ENCODE results near the gene NGRN.

NGRN gene

GRCh38 chr15:90230071-90230494 lies 35.4 kb upstream of the NGRN start:
- H3K9me3 ChIP-seq = no peaks in the 10 kb centered on the region
- in situ Hi-C loops (cut with MboI; ENCODE audit: low sequenced_read_pairs) = no loop called here
- H3K4me1 ChIP-seq = peaks cover 6% of the 10 kb centered on the region; the same call in 1 of the 2 replicates
- peaks cover 33% of the 10 kb centered on the region for H3K36me3 ChIP-seq (replicated peaks)
- no peaks in the 10 kb centered on the region for H3K27me3 ChIP-seq (ENCODE audit: low read depth)
- no peak overlapping the region for H3K4me3 ChIP-seq
- DNase-seq (ENCODE audit: low spot score in 2 of 2) = no peak

- Histone ChIP-seq H3K36me3 (replicated peaks) (peaks cover 27% of the 10 kb centered on the region), H3K27me3 (ENCODE audit: low read depth) (no peaks in the 10 kb centered on the region), H3K4me3 (no peak overlapping the region), H3K4me1 (peaks cover 6% of the 10 kb centered on the region; the same call in 1 of the 2 replicates), H3K9me3 (no peaks in the 10 kb centered on the region)
- DNase-seq (ENCODE audit: low spot score in 2 of 2) = no peak
- in situ Hi-C loops (cut with MboI; ENCODE audit: low sequenced_read_pairs) = no loop called here
These were observed 34.9 kb upstream of the NGRN start for GRCh38 chr15:90230610-90231009.

- in situ Hi-C loops (cut with MboI; ENCODE audit: low sequenced_read_pairs) = no loop called here
- no peak for DNase-seq (ENCODE audit: low spot score in 2 of 2)
- no peaks in the 10 kb centered on the region for H3K27me3 ChIP-seq (ENCODE audit: low read depth)
- no peaks in the 10 kb centered on the region for H3K9me3 ChIP-seq
- peaks cover 6% of the 10 kb centered on the region; the same call in 1 of the 2 replicates for H3K4me1 ChIP-seq
- H3K36me3 ChIP-seq (replicated peaks) = peaks cover 23% of the 10 kb centered on the region
- H3K4me3 ChIP-seq = no peak overlapping the region
These were observed 34.1 kb upstream of the NGRN start for GRCh38 chr15:90231028-90232017.

- in situ Hi-C loops (cut with MboI; ENCODE audit: low sequenced_read_pairs) = no loop called here
- Histone ChIP-seq H3K4me3 (no peak overlapping the region), H3K36me3 (replicated peaks) (peaks cover 23% of the 10 kb centered on the region), H3K9me3 (no peaks in the 10 kb centered on the region), H3K27me3 (ENCODE audit: low read depth) (no peaks in the 10 kb centered on the region), H3K4me1 (peaks cover 6% of the 10 kb centered on the region; the same call in 1 of the 2 replicates)
- no peak for DNase-seq (ENCODE audit: low spot score in 2 of 2)
These were observed 33.3 kb upstream of the NGRN start for GRCh38 chr15:90232196-90232595.

GRCh38 chr15:90232941-90233386 lies 32.5 kb upstream of the NGRN start:
- Histone ChIP-seq H3K27me3 (ENCODE audit: low read depth) (no peaks in the 10 kb centered on the region), H3K9me3 (no peaks in the 10 kb centered on the region), H3K4me3 (peak overlapping the region; percentile 84), H3K36me3 (replicated peaks) (peaks cover 21% of the 10 kb centered on the region), H3K4me1 (peaks cover 6% of the 10 kb centered on the region; the same call in 1 of the 2 replicates)
- DNase-seq (ENCODE audit: low spot score in 2 of 2) = no peak
- in situ Hi-C loops (cut with MboI; ENCODE audit: low sequenced_read_pairs) = no loop called here

GRCh38 chr15:90233387-90234095 lies 31.9 kb upstream of the NGRN start, which contains the start of gene CIB1:
Gene CIB1, minus strand, starts transcription at chr15:90233941. Its CDS starts 56 bp downstream, at chr15:90233885.
- Histone ChIP-seq H3K4me1 (peaks cover 6% of the 10 kb centered on the region; the same call in 1 of the 2 replicates), H3K27me3 (ENCODE audit: low read depth) (no peaks in the 10 kb centered on the region), H3K9me3 (no peaks in the 10 kb centered on the region), H3K4me3 (peak within 1 kb of the TSS; percentile 84), H3K36me3 (replicated peaks) (peaks cover 23% of the 10 kb centered on the region)
- in situ Hi-C loops (cut with MboI; ENCODE audit: low sequenced_read_pairs) = no loop called here
- peak; percentile 88 to 98 for DNase-seq (ENCODE audit: low spot score in 2 of 2)

GRCh38 chr15:90234096-90234988 lies 31.1 kb upstream of the NGRN start, which contains the start of gene GDPGP1:
Gene GDPGP1, plus strand, starts transcription at chr15:90234209. Its CDS starts 6,700 bp downstream, at chr15:90240909.
- H3K36me3 ChIP-seq (replicated peaks) = peaks cover 17% of the 10 kb centered on the region
- H3K9me3 ChIP-seq = no peaks in the 10 kb centered on the region
- peak within 1 kb of the TSS; percentile 84 for H3K4me3 ChIP-seq
- DNase-seq (ENCODE audit: low spot score in 2 of 2) = no peak
- H3K27me3 ChIP-seq (ENCODE audit: low read depth) = no peaks in the 10 kb centered on the region
- in situ Hi-C loops (cut with MboI; ENCODE audit: low sequenced_read_pairs) = no loop called here
- H3K4me1 ChIP-seq = peaks cover 6% of the 10 kb centered on the region; the same call in 1 of the 2 replicates

GRCh38 chr15:90239371-90239770 lies 26.1 kb upstream of the NGRN start:
- in situ Hi-C loops (cut with MboI; ENCODE audit: low sequenced_read_pairs) = no loop called here
- H3K9me3 ChIP-seq = no peaks in the 10 kb centered on the region
- no peaks in the 10 kb centered on the region for H3K27me3 ChIP-seq (ENCODE audit: low read depth)
- DNase-seq (ENCODE audit: low spot score in 2 of 2) = no peak
- H3K36me3 ChIP-seq (replicated peaks) = peaks cover 8% of the 10 kb centered on the region; the same call in 1 of the 2 replicates
- no peak overlapping the region for H3K4me3 ChIP-seq
- peaks cover 6% of the 10 kb centered on the region; the same call in 1 of the 2 replicates for H3K4me1 ChIP-seq

- H3K4me3 ChIP-seq = no peak overlapping the region
- in situ Hi-C loops (cut with MboI; ENCODE audit: low sequenced_read_pairs) = no loop called here
- no peaks in the 10 kb centered on the region for H3K4me1 ChIP-seq
- no peaks in the 10 kb centered on the region for H3K9me3 ChIP-seq
- no peak for DNase-seq (ENCODE audit: low spot score in 2 of 2)
- H3K36me3 ChIP-seq (replicated peaks) = peaks cover 8% of the 10 kb centered on the region; the same call in 1 of the 2 replicates
- no peaks in the 10 kb centered on the region for H3K27me3 ChIP-seq (ENCODE audit: low read depth)
These were observed 24.6 kb upstream of the NGRN start for GRCh38 chr15:90240856-90241255.

GRCh38 chr15:90241343-90242192 lies 23.9 kb upstream of the NGRN start:
- in situ Hi-C loops (cut with MboI; ENCODE audit: low sequenced_read_pairs) = no loop called here
- Histone ChIP-seq H3K27me3 (ENCODE audit: low read depth) (no peaks in the 10 kb centered on the region), H3K4me3 (no peak overlapping the region), H3K36me3 (replicated peaks) (peaks cover 8% of the 10 kb centered on the region; the same call in 1 of the 2 replicates), H3K4me1 (no peaks in the 10 kb centered on the region), H3K9me3 (no peaks in the 10 kb centered on the region)
- no peak for DNase-seq (ENCODE audit: low spot score in 2 of 2)

GRCh38 chr15:90243943-90244639 lies 21.4 kb upstream of the NGRN start:
- Histone ChIP-seq H3K4me3 (no peak overlapping the region), H3K36me3 (replicated peaks) (peaks cover 3% of the 10 kb centered on the region; the same call in 1 of the 2 replicates), H3K9me3 (no peaks in the 10 kb centered on the region), H3K27me3 (ENCODE audit: low read depth) (no peaks in the 10 kb centered on the region), H3K4me1 (no peaks in the 10 kb centered on the region)
- DNase-seq (ENCODE audit: low spot score in 2 of 2) = no peak
- in situ Hi-C loops (cut with MboI; ENCODE audit: low sequenced_read_pairs) = no loop called here

GRCh38 chr15:90248789-90249202 lies 16.7 kb upstream of the NGRN start:
- in situ Hi-C loops (cut with MboI; ENCODE audit: low sequenced_read_pairs) = no loop called here
- no peak overlapping the region for H3K4me3 ChIP-seq
- no peaks in the 10 kb centered on the region for H3K9me3 ChIP-seq
- H3K27me3 ChIP-seq (ENCODE audit: low read depth) = no peaks in the 10 kb centered on the region
- no peaks in the 10 kb centered on the region for H3K36me3 ChIP-seq (replicated peaks)
- no peak for DNase-seq (ENCODE audit: low spot score in 2 of 2)
- no peaks in the 10 kb centered on the region; the same call in 1 of the 2 replicates for H3K4me1 ChIP-seq
